ENCODE results near the gene FAM170B. TPM values are rescaled to one million over a fixed set of nuclear protein-coding genes. Genes with fewer than 3 reads are reported as not detected.

Gene FAM170B
- total and polyA plus RNA-seq, 2 of the 4 experiments (the other 2 are of a cell fraction) = not detected

DNA sequence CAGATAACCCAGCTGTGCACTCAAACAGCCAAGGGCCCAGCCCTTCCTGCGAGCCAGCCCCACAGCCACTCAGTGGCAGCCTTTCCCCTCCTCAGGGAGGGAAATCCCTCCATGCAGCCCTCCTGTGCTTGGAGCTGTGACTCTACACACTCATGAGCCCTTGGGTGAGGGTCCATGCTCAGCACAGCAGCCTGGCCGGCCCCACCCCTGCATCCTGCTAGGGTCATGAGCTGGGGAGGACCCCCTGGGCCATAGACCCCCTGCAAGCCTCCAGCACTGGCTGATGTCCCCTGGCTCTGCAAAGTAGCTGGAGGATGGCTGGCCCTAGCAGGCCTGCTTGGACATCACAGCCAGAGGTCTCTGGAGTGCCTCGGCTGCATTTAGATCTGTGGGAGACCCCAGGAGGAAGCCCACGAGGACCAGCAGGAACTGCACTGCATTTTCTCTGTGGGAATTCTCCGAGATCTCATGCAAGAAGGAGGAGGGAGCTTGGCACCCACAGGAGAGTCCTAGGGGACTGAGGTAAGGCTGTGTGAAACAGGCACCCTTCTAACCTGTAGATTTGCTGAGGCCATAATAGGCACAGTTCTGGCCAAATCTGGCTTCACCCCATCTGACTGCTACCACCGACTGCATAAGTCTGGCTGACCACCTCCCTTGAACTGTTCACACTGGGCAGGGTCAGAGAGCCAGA is 37.0 kb upstream of the FAM170B start:
- no TSS peak for BruUV-seq (replicated peaks)
- intact Hi-C loops (cut with micrococcal nuclease) = no loop called here
- H3K23ac ChIP-seq (ENCODE audit: low read depth, low read length) = no peak overlapping the region
- H3K4me1 ChIP-seq (ENCODE audit: control insufficient read depth, insufficient read depth, low read length) = no peaks in the 10 kb centered on the region
- no peaks in the 10 kb centered on the region for H3K9me3 ChIP-seq (ENCODE audit: control insufficient read depth, insufficient read depth, low read length)
- no peak overlapping the region for H3K27ac ChIP-seq (ENCODE audit: insufficient read depth, low read length)
- no peak overlapping the region for H2BK5ac ChIP-seq (ENCODE audit: low read depth, low read length, poor library complexity, severe bottlenecking)
- ChIA-PET CTCF (interaction anchor here (0.6 to 1.1 kb wide), 2 partner anchors 9 to 1943 kb away, joined by 3 to 4 read pairs; no protein-coding TSS in a partner anchor), POLR2A (ENCODE audit: unreplicated experiment) (no interaction called here)
- H3K4me2 ChIP-seq (ENCODE audit: low read depth, low read length) = no peak overlapping the region
- no peaks in the 10 kb centered on the region for H3K36me3 ChIP-seq (ENCODE audit: control insufficient read depth, insufficient read depth, low read length)
- H4K8ac ChIP-seq (ENCODE audit: low read depth in 2 of 2, low read length in 2 of 2) = no peak overlapping the region
- no CpG with 5 or more reads among the region's 6 CpGs for WGBS, 2 experiments (ENCODE audit: extremely low coverage in 2 of 2, insufficient read length in 1 of 2)
- H4K20me1 ChIP-seq (ENCODE audit: insufficient read depth, low read length) = no peaks in the 10 kb centered on the region
- no peak overlapping the region for H2BK15ac ChIP-seq (ENCODE audit: low read depth, low read length)
- H3K9me1 ChIP-seq (ENCODE audit: insufficient read depth, low read length) = peaks cover under 1% of the 10 kb centered on the region; the same call in 1 of the 2 replicates
- no peak overlapping the region for H3K4me3 ChIP-seq (ENCODE audit: insufficient read depth, low read depth, low read length)
- ATAC-seq (ENCODE audit: low read depth) = no peak
- no peak overlapping the region for H3K4ac ChIP-seq (ENCODE audit: low read depth, low read length)
- H2AK5ac ChIP-seq (ENCODE audit: low read depth, low read length) = no peak overlapping the region
- no peak for TF ChIP-seq MXI1 (IDR thresholded peaks at IDR 0.05; ENCODE audit: borderline replicate concordance, low read depth, low read length)
- no peak for TF ChIP-seq NFE2L2 (IDR thresholded peaks at IDR 0.05; ENCODE audit: low read depth, low read length)
- TF ChIP-seq CHD1 (IDR thresholded peaks at IDR 0.05; ENCODE audit: low read depth, low read length) = no peak
- TF ChIP-seq, protein P1, sequence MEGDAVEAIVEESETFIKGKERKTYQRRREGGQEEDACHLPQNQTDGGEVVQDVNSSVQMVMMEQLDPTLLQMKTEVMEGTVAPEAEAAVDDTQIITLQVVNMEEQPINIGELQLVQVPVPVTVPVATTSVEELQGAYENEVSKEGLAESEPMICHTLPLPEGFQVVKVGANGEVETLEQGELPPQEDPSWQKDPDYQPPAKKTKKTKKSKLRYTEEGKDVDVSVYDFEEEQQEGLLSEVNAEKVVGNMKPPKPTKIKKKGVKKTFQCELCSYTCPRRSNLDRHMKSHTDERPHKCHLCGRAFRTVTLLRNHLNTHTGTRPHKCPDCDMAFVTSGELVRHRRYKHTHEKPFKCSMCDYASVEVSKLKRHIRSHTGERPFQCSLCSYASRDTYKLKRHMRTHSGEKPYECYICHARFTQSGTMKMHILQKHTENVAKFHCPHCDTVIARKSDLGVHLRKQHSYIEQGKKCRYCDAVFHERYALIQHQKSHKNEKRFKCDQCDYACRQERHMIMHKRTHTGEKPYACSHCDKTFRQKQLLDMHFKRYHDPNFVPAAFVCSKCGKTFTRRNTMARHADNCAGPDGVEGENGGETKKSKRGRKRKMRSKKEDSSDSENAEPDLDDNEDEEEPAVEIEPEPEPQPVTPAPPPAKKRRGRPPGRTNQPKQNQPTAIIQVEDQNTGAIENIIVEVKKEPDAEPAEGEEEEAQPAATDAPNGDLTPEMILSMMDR (conservative IDR thresholded peaks at IDR 0.05; ENCODE audit: low read depth, low read length) = no peak
- TF ChIP-seq, protein P2, sequence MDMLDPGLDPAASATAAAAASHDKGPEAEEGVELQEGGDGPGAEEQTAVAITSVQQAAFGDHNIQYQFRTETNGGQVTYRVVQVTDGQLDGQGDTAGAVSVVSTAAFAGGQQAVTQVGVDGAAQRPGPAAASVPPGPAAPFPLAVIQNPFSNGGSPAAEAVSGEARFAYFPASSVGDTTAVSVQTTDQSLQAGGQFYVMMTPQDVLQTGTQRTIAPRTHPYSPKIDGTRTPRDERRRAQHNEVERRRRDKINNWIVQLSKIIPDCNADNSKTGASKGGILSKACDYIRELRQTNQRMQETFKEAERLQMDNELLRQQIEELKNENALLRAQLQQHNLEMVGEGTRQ (IDR thresholded peaks at IDR 0.05; ENCODE audit: low read depth, low read length) = no peak
- TF ChIP-seq POLR2A (IDR thresholded peaks at IDR 0.05; ENCODE audit: low read depth, low read length) = no peak
- TF ChIP-seq FOS (IDR thresholded peaks at IDR 0.05; ENCODE audit: low read depth, low read length) = no peak
- no peak for TF ChIP-seq MAFK (IDR thresholded peaks at IDR 0.05; ENCODE audit: low read depth, low read length)
- TF ChIP-seq, protein P3, sequence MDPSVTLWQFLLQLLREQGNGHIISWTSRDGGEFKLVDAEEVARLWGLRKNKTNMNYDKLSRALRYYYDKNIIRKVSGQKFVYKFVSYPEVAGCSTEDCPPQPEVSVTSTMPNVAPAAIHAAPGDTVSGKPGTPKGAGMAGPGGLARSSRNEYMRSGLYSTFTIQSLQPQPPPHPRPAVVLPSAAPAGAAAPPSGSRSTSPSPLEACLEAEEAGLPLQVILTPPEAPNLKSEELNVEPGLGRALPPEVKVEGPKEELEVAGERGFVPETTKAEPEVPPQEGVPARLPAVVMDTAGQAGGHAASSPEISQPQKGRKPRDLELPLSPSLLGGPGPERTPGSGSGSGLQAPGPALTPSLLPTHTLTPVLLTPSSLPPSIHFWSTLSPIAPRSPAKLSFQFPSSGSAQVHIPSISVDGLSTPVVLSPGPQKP (IDR thresholded peaks at IDR 0.05; ENCODE audit: borderline replicate concordance, low read depth, low read length) = no peak
- no peak for TF ChIP-seq BHLHE40 (IDR thresholded peaks at IDR 0.05; ENCODE audit: low read depth, low read length)
- TF ChIP-seq MAZ (IDR thresholded peaks at IDR 0.05; ENCODE audit: borderline replicate concordance, low read depth, low read length) = no peak
- TF ChIP-seq RCOR1 (IDR thresholded peaks at IDR 0.05; ENCODE audit: insufficient replicate concordance, low read length) = no peak
- TF ChIP-seq RAD21 (IDR thresholded peaks at IDR 0.05; ENCODE audit: low read length) = no peak
- TF ChIP-seq CEBPB (IDR thresholded peaks at IDR 0.05; ENCODE audit: low read depth, low read length) = no peak
- TF ChIP-seq RFX5 (IDR thresholded peaks at IDR 0.05; ENCODE audit: low read depth, low read length) = no peak
- no peak for TF ChIP-seq SMC3 (IDR thresholded peaks at IDR 0.05; ENCODE audit: low read depth, low read length)
- in situ Hi-C loops (cut with MboI; ENCODE audit: low sequenced_read_pairs) = no loop called here
- H3K56ac ChIP-seq (ENCODE audit: extremely low read depth, insufficient read depth, low read length) = no peak overlapping the region
- no peak overlapping the region for H3K9ac ChIP-seq (ENCODE audit: low read depth, low read length)
- no peak overlapping the region for H4K5ac ChIP-seq (ENCODE audit: low read depth, low read length)
- no peak for DNase-seq
- H2BK120ac ChIP-seq (ENCODE audit: low read depth, low read length) = no peak overlapping the region
- dilution Hi-C loops (cut with HindIII; ENCODE audit: low sequenced_read_pairs, unreplicated experiment) = no loop called here
- H2AFZ ChIP-seq (replicated peaks; ENCODE audit: low read length, poor library complexity) = no peak overlapping the region
- no peak overlapping the region for H3K14ac ChIP-seq (replicated peaks; ENCODE audit: low read depth, low read length)
- H2BK20ac ChIP-seq (ENCODE audit: low read depth, low read length) = no peak overlapping the region
- H3K79me1 ChIP-seq (ENCODE audit: low read depth in 1 of 2, low read length in 2 of 2) = no peaks in the 10 kb centered on the region
- no peak overlapping the region for H3K18ac ChIP-seq (ENCODE audit: low read depth, low read length)
- no peak overlapping the region for H2AK9ac ChIP-seq (replicated peaks; ENCODE audit: low read depth, low read length, poor library complexity)
- no peaks in the 10 kb centered on the region for H3K27me3 ChIP-seq (ENCODE audit: control insufficient read depth, insufficient read depth, low read length)
- H4K91ac ChIP-seq (ENCODE audit: insufficient read depth, low read depth, low read length) = no peak overlapping the region

Measured in IMR-90 (cell line).